H9 (cell line): ENCODE results near the gene C19orf81. TPM values are rescaled to one million over a fixed set of nuclear protein-coding genes. Genes with fewer than 3 reads are reported as not detected.
A peak's percentile ranks its signal among the peaks of the same experiment; 100 is the strongest.

Experiments
- DNase-seq: peaks from one replicate; pipeline ENCODE4 v3.0.0-alpha.2; 2017
- H2AFZ ChIP-seq: one replicate; pipeline ENCODE4 v1.6.1; 2013; ENCODE audit warnings: mild to moderate bottlenecking, low read length, control low read depth, moderate library complexity
- H2AK5ac ChIP-seq: 2 replicates; pipeline ENCODE4 v1.6.1; 2013; ENCODE audit warnings: low read length, control low read depth, mixed read lengths; ENCODE audit not compliant: insufficient read length
- H2BK120ac ChIP-seq: one replicate; pipeline ENCODE4 v1.6.1; 2013; ENCODE audit warnings: low read depth, mild to moderate bottlenecking, low read length, control low read depth, inconsistent platforms; ENCODE audit not compliant: poor library complexity, severe bottlenecking
- H2BK12ac ChIP-seq: 2 replicates; pipeline ENCODE4 v1.6.1; 2013; ENCODE audit warnings: low read length, control low read depth, mixed read lengths, low read depth; ENCODE audit not compliant: insufficient read length
- H2BK15ac ChIP-seq: 2 replicates; pipeline ENCODE4 v1.6.1; 2013; ENCODE audit warnings: low read depth, low read length, control low read depth
- H2BK20ac ChIP-seq: one replicate; pipeline ENCODE4 v1.6.1; 2013; ENCODE audit warnings: low read depth, mild to moderate bottlenecking, low read length, control low read depth, inconsistent platforms; ENCODE audit not compliant: poor library complexity, severe bottlenecking
- H2BK5ac ChIP-seq: 2 replicates; pipeline ENCODE4 v1.6.1; 2013; ENCODE audit warnings: low read length, control low read depth, mixed read lengths; ENCODE audit not compliant: insufficient read length
- H3K14ac ChIP-seq: 2 replicates; pipeline ENCODE4 v1.6.1; 2013; ENCODE audit warnings: low read length, control low read depth; ENCODE audit not compliant: insufficient read depth
- H3K18ac ChIP-seq: 2 replicates; pipeline ENCODE4 v1.6.1; 2013; ENCODE audit warnings: low read depth, mild to moderate bottlenecking, mixed read lengths, low read length, control low read depth; ENCODE audit not compliant: insufficient read length
- H3K23ac ChIP-seq: 2 replicates; pipeline ENCODE4 v1.6.1; 2013; ENCODE audit warnings: low read length, control low read depth, mixed read lengths, low read depth; ENCODE audit not compliant: insufficient read length
- H3K23me2 ChIP-seq: 2 replicates; pipeline ENCODE4 v1.6.1; 2013; ENCODE audit warnings: low read depth, mild to moderate bottlenecking, mixed read lengths, low read length, control low read depth; ENCODE audit not compliant: insufficient read length, poor library complexity, severe bottlenecking
- H3K27ac ChIP-seq: 2 replicates; pipeline ENCODE4 v1.5.1; 2013; ENCODE audit warnings: low read length, control low read depth, mixed read lengths, low read depth; ENCODE audit not compliant: insufficient read length
- H3K27me3 ChIP-seq: 2 replicates; pipeline ENCODE4 v1.6.1; 2013; ENCODE audit warnings: low read length, control low read depth, inconsistent platforms; ENCODE audit not compliant: insufficient read depth
- H3K4ac ChIP-seq: 2 replicates; pipeline ENCODE4 v1.6.1; 2013; ENCODE audit warnings: low read depth, mild to moderate bottlenecking, control low read depth, inconsistent platforms, low read length, moderate library complexity
- H3K4me1 ChIP-seq: 2 replicates; pipeline ENCODE4 v1.6.1; 2013; ENCODE audit warnings: low read length, control low read depth, inconsistent platforms; ENCODE audit not compliant: insufficient read depth
- H3K4me2 ChIP-seq: 2 replicates; pipeline ENCODE4 v1.6.1; 2013; ENCODE audit warnings: low read length, control low read depth, mixed read lengths; ENCODE audit not compliant: insufficient read length, insufficient read depth
- H3K56ac ChIP-seq: 2 replicates; pipeline ENCODE4 v1.6.1; 2013; ENCODE audit warnings: low read depth, mild to moderate bottlenecking, mixed read lengths, low read length, control low read depth; ENCODE audit not compliant: insufficient read length
- H3K79me1 ChIP-seq: 2 replicates; pipeline ENCODE4 v1.6.1; 2013; ENCODE audit warnings: low read depth, mild to moderate bottlenecking, moderate library complexity, low read length, control low read depth, inconsistent platforms; ENCODE audit not compliant: insufficient read depth, poor library complexity, severe bottlenecking
- H3K79me2 ChIP-seq: 2 replicates; pipeline ENCODE4 v1.6.1; 2013; ENCODE audit warnings: low read length, control low read depth, inconsistent platforms; ENCODE audit not compliant: insufficient read depth
- H3K9ac ChIP-seq: 2 replicates; pipeline ENCODE4 v1.6.1; 2013; ENCODE audit warnings: low read length, control low read depth, mixed read lengths; ENCODE audit not compliant: insufficient read length; ENCODE audit errors: extremely low read depth
- H3K9me3 ChIP-seq: one replicate; pipeline ENCODE4 v1.6.1; 2013; ENCODE audit warnings: low read depth, low read length, inconsistent platforms; ENCODE audit not compliant: control insufficient read depth
- H3T11ph ChIP-seq: one replicate; pipeline ENCODE4 v1.6.1; 2013; ENCODE audit warnings: mild to moderate bottlenecking, low read length, control low read depth, inconsistent platforms
- H4K20me1 ChIP-seq: one replicate; pipeline ENCODE4 v1.6.1; 2013; ENCODE audit not compliant: control insufficient read depth, insufficient read length, insufficient read depth
- H4K5ac ChIP-seq: 2 replicates; pipeline ENCODE4 v1.6.1; 2013; ENCODE audit warnings: low read depth, mild to moderate bottlenecking, mixed read lengths, low read length, control low read depth; ENCODE audit not compliant: insufficient read length
- H4K8ac ChIP-seq: replicated peaks from 2 replicates; pipeline ENCODE4 v1.6.1; 2013; ENCODE audit warnings: low read length, control low read depth, mixed read lengths, low read depth; ENCODE audit not compliant: insufficient read length
- H4K91ac ChIP-seq: 2 replicates; pipeline ENCODE4 v1.6.1; 2013; ENCODE audit warnings: low read depth, mild to moderate bottlenecking, moderate library complexity, mixed read lengths, low read length, control low read depth; ENCODE audit not compliant: insufficient read length
- H3K27ac Mint-ChIP-seq, 3 experiments: 2 replicates in 2 of 3; 3 replicates in 1 of 3; pipeline ENCODE4 v1.8.0; 2020 to 2021; ENCODE audit warnings: mixed read lengths in 3 of 3, mild to moderate bottlenecking in 1 of 3, moderate library complexity in 1 of 3
- H3K27me3 Mint-ChIP-seq: 2 replicates; pipeline ENCODE4 v1.8.0; 2021; ENCODE audit warnings: low read depth, mild to moderate bottlenecking, moderate library complexity, mixed read lengths
- H3K36me3 Mint-ChIP-seq, 3 experiments: 2 replicates in 2 of 3; 3 replicates in 1 of 3; pipeline ENCODE4 v1.8.0; 2020 to 2021; ENCODE audit warnings: low read depth in 3 of 3, mixed read lengths in 3 of 3; ENCODE audit not compliant: insufficient read depth in 1 of 3
- H3K4me1 Mint-ChIP-seq, 2 experiments: 2 replicates each; pipeline ENCODE4 v1.8.0; 2020; ENCODE audit warnings: mixed read lengths in 2 of 2
- H3K4me3 Mint-ChIP-seq, 2 experiments: 2 replicates in 1 of 2; 3 replicates in 1 of 2; pipeline ENCODE4 v1.8.0; 2020 to 2021; ENCODE audit warnings: mild to moderate bottlenecking in 2 of 2, mixed read lengths in 2 of 2, moderate library complexity in 1 of 2
- H3K9me3 Mint-ChIP-seq, 2 experiments: 2 replicates in 1 of 2; 3 replicates in 1 of 2; pipeline ENCODE4 v1.8.0; 2020; ENCODE audit warnings: mild to moderate bottlenecking in 2 of 2, mixed read lengths in 2 of 2, moderate library complexity in 1 of 2
- WGBS: extraction: QIAGEN DNeasy Blood & Tissue Kit; methylation state at CpG from one replicate; pipeline ENCODE4 v1.1.7; 2013; ENCODE audit warnings: missing lambda C conversion rate, low lambda C conversion rate, mixed read lengths; ENCODE audit not compliant: insufficient read length; ENCODE audit errors: extremely low coverage; 5-methylcytosine and 5-hydroxymethylcytosine counted together
- total RNA-seq: library from RNA; stranded (reverse); gene quantifications from 2 replicates; pipeline ENCODE4 v1.2.1, GENCODE V29; 2021
- TF ChIP-seq, protein P1 (sequence below): fragments of 200-600 bp; sonication (generic); conservative IDR thresholded peaks from 3 replicates; pipeline ENCODE4 v1.8.0; 2021; ENCODE audit warnings: antibody characterized with exemption, mild to moderate bottlenecking

Gene C19orf81
- total RNA-seq, 1 experiment from 2014 or later = 11.0 TPM

GRCh38 chr19:50695251-50696093 is 46.2 kb downstream of the C19orf81 start:
- Histone ChIP-seq H3K4me1 (peaks cover 3% of the 10 kb centered on the region; the same call in 1 of the 2 replicates), H3K56ac (no peak overlapping the region), H3K23ac (no peak overlapping the region), H3K4ac (no peak overlapping the region), H4K8ac (no peak overlapping the region), H4K91ac (no peak overlapping the region), H3T11ph (no peak overlapping the region), H3K23me2 (peaks cover 9% of the 10 kb centered on the region), H2BK20ac (no peak overlapping the region), H3K27ac (no peak overlapping the region), H4K20me1 (peaks cover 2% of the 10 kb centered on the region), H3K9ac (no peak overlapping the region), H2BK12ac (no peak overlapping the region), H4K5ac (no peak overlapping the region), H2BK5ac (no peak overlapping the region), H3K9me3 (no peaks in the 10 kb centered on the region), H2AFZ (no peak overlapping the region), H3K18ac (no peak overlapping the region), H2AK5ac (no peak overlapping the region), H2BK120ac (no peak overlapping the region), H3K27me3 (peaks cover 40% of the 10 kb centered on the region; the same call in 1 of the 2 replicates), H3K14ac (no peak overlapping the region; the same call in 1 of the 2 replicates), H3K79me2 (no peaks in the 10 kb centered on the region), H3K79me1 (no peaks in the 10 kb centered on the region), H2BK15ac (no peak overlapping the region), H3K4me2 (peak overlapping the region; percentile 61)
- Mint-ChIP-seq H3K27ac (no peak overlapping the region), H3K4me1 (peaks cover 3 to 29% of the 10 kb centered on the region in 2 experiments), H3K27me3 (peaks cover 92% of the 10 kb centered on the region), H3K4me3 (peak overlapping the region; percentile 57 to 75), H3K36me3 (no peaks in the 10 kb centered on the region), H3K9me3 (no peaks in the 10 kb centered on the region)
- DNase-seq = no peak
- TF ChIP-seq, protein P1, sequence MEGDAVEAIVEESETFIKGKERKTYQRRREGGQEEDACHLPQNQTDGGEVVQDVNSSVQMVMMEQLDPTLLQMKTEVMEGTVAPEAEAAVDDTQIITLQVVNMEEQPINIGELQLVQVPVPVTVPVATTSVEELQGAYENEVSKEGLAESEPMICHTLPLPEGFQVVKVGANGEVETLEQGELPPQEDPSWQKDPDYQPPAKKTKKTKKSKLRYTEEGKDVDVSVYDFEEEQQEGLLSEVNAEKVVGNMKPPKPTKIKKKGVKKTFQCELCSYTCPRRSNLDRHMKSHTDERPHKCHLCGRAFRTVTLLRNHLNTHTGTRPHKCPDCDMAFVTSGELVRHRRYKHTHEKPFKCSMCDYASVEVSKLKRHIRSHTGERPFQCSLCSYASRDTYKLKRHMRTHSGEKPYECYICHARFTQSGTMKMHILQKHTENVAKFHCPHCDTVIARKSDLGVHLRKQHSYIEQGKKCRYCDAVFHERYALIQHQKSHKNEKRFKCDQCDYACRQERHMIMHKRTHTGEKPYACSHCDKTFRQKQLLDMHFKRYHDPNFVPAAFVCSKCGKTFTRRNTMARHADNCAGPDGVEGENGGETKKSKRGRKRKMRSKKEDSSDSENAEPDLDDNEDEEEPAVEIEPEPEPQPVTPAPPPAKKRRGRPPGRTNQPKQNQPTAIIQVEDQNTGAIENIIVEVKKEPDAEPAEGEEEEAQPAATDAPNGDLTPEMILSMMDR = no peak
- WGBS = no CpG with 5 or more reads among the region's 81 CpGs
